Measurements from ENCODE around the gene CHST3. TPM values are rescaled to one million over a fixed set of nuclear protein-coding genes. Genes with fewer than 3 reads are reported as not detected.

The CHST3 gene
- total and polyA plus RNA-seq, 8 donors: 3.1 to 10.8 (median 3.6) TPM

- 74 to 82% methylated on average over 4 of the region's 4 CpGs for WGBS, 2 donors
- H3K4me1 ChIP-seq: no peaks in the 10 kb centered on the region
- H3K27ac ChIP-seq: no peak overlapping the region
- TF ChIP-seq CTCF (IDR thresholded peaks at IDR 0.05): no peak
- no peaks in the 10 kb centered on the region for H3K9me3 ChIP-seq
- intact Hi-C loops (cut with DNase I): no loop called here
- H3K27me3 ChIP-seq: no peaks in the 10 kb centered on the region
- no peaks in the 10 kb centered on the region for H3K36me3 ChIP-seq
- DNase-seq (no peak), ATAC-seq (no peak), FAIRE-seq (no peak)
- H3K4me3 ChIP-seq: no peak overlapping the region
These were observed 60.4 kb downstream of the CHST3 start for GRCh38 chr10:72024596-72024995.

- WGBS, 2 donors: 79 to 93% methylated on average over 8 of the region's 8 CpGs
- Histone ChIP-seq H3K27ac (no peak overlapping the region), H3K36me3 (no peaks in the 10 kb centered on the region), H3K4me1 (no peaks in the 10 kb centered on the region), H3K9me3 (no peaks in the 10 kb centered on the region), H3K27me3 (no peaks in the 10 kb centered on the region), H3K4me3 (no peak overlapping the region)
- intact Hi-C loops (cut with DNase I): no loop called here
- no peak for TF ChIP-seq CTCF (IDR thresholded peaks at IDR 0.05)
- ATAC-seq: no peak
- FAIRE-seq: no peak
- DNase-seq: no peak
These were observed 61.2 kb downstream of the CHST3 start for GRCh38 chr10:72025400-72025799.

GRCh38 chr10:72025832-72026231 lies 61.6 kb downstream of the CHST3 start:
- DNase-seq: no peak
- TF ChIP-seq CTCF (IDR thresholded peaks at IDR 0.05): no peak
- Histone ChIP-seq H3K4me3 (no peak overlapping the region), H3K4me1 (no peaks in the 10 kb centered on the region), H3K9me3 (no peaks in the 10 kb centered on the region), H3K36me3 (no peaks in the 10 kb centered on the region), H3K27ac (no peak overlapping the region), H3K27me3 (no peaks in the 10 kb centered on the region)
- intact Hi-C loops (cut with DNase I): no loop called here
- WGBS, 2 donors: 70 to 76% methylated on average over 5 of the region's 5 CpGs
- ATAC-seq: no peak
- FAIRE-seq: no peak

- intact Hi-C loops (cut with DNase I): no loop called here
- H3K27ac ChIP-seq: no peak overlapping the region
- no peaks in the 10 kb centered on the region for H3K4me1 ChIP-seq
- no peak for FAIRE-seq
- WGBS, 2 donors: 88 to 89% methylated on average over 14 of the region's 14 CpGs
- ATAC-seq: peak in 1 of 4 donors; percentile 37
- H3K9me3 ChIP-seq: no peaks in the 10 kb centered on the region
- H3K27me3 ChIP-seq: no peaks in the 10 kb centered on the region
- H3K4me3 ChIP-seq: no peak overlapping the region
- DNase-seq: no peak
- H3K36me3 ChIP-seq: no peaks in the 10 kb centered on the region
- no peak for TF ChIP-seq CTCF (IDR thresholded peaks at IDR 0.05)
These were observed 62.3 kb downstream of the CHST3 start for GRCh38 chr10:72026278-72027111.

GRCh38 chr10:72027498-72027897 lies 63.3 kb downstream of the CHST3 start:
- Histone ChIP-seq H3K4me3 (no peak overlapping the region), H3K27me3 (no peaks in the 10 kb centered on the region), H3K27ac (no peak overlapping the region), H3K36me3 (no peaks in the 10 kb centered on the region), H3K9me3 (no peaks in the 10 kb centered on the region), H3K4me1 (no peaks in the 10 kb centered on the region)
- 56 to 61% methylated on average over 6 of the region's 6 CpGs for WGBS, 2 donors
- intact Hi-C loops (cut with DNase I): no loop called here
- ATAC-seq (no peak), DNase-seq (no peak), FAIRE-seq (no peak)
- TF ChIP-seq CTCF (IDR thresholded peaks at IDR 0.05): no peak

Measured in pancreas (tissue), 10 donors.